Activated CD8-positive, alpha-beta T cell treated with anti-CD3 and anti-CD28 coated beads for 36 hours (primary cell): ENCODE results near the gene GPATCH1. TPM values are rescaled to one million over a fixed set of nuclear protein-coding genes. Genes with fewer than 3 reads are reported as not detected.

Experiments
- ATAC-seq: fragments of 200-7000 bp; cut with Tn5 transposase; one replicate; pipeline ENCODE4 v1.10.0; 2021; ENCODE audit warnings: mild to moderate bottlenecking, moderate library complexity
- CTCF ChIA-PET: fragments of 350-600 bp; sonication (Branson Sonifier 250); formaldehyde crosslinking; loops from one replicate; lab custom pipeline; 2021; ENCODE audit warnings: antibody characterized with exemption; lab: Charles Lee
- POLR2A ChIA-PET: fragments of 350-600 bp; sonication (Branson Sonifier 250); formaldehyde crosslinking; loops from one replicate; lab custom pipeline; 2021; ENCODE audit warnings: antibody characterized with exemption; lab: Charles Lee
- DNase-seq: peaks from one replicate; pipeline ENCODE4 v3.0.0-alpha.2; 2020
- H3K27ac Mint-ChIP-seq: one replicate; pipeline ENCODE4 v1.8.0; 2021; ENCODE audit warnings: mild to moderate bottlenecking, mixed read lengths
- H3K27me3 Mint-ChIP-seq: one replicate; pipeline ENCODE4 v1.8.0; 2021; ENCODE audit warnings: mixed read lengths
- H3K36me3 Mint-ChIP-seq: one replicate; pipeline ENCODE4 v1.8.0; 2021; ENCODE audit warnings: low read depth, mixed read lengths
- H3K4me1 Mint-ChIP-seq: one replicate; pipeline ENCODE4 v1.8.0; 2021; ENCODE audit warnings: low read depth, mixed read lengths
- H3K4me3 Mint-ChIP-seq: one replicate; pipeline ENCODE4 v1.8.0; 2021; ENCODE audit warnings: mild to moderate bottlenecking, moderate library complexity, mixed read lengths
- H3K9me3 Mint-ChIP-seq: one replicate; pipeline ENCODE4 v1.8.0; 2021; ENCODE audit warnings: mixed read lengths
- CTCF ChIP-seq: fragments of 200-600 bp; IDR thresholded peaks from one replicate; pipeline ENCODE4 v1.8.0; 2022; ENCODE audit warnings: antibody characterized with exemption, mild to moderate bottlenecking
- intact Hi-C: fragments of 100-400 bp; cut with micrococcal nuclease; formaldehyde crosslinking; loops from one replicate; pipeline ENCODE4 v1.10.0; 2022
- total RNA-seq, 2 experiments: library from RNA; stranded (reverse); gene quantifications; one replicate each; pipeline ENCODE4 v1.2.3, GENCODE V29; 2021

The GPATCH1 gene
- total RNA-seq, 2 experiments from 2014 or later: 8.7 to 9.6 TPM

GRCh38 chr19:33060586-33060985, 20.4 kb upstream of the GPATCH1 start:
- TF ChIP-seq CTCF: no peak
- Mint-ChIP-seq H3K27me3 (peaks cover 22% of the 10 kb centered on the region), H3K9me3 (no peaks in the 10 kb centered on the region), H3K4me3 (no peak overlapping the region), H3K36me3 (no peaks in the 10 kb centered on the region), H3K27ac (no peak overlapping the region), H3K4me1 (peaks cover 4% of the 10 kb centered on the region)
- DNase-seq (no peak), ATAC-seq (no peak)
- ChIA-PET CTCF (no interaction called here), POLR2A (no interaction called here)
- intact Hi-C loops: no loop called here

- TF ChIP-seq CTCF: no peak
- CTCF ChIA-PET: no interaction called here
- ATAC-seq: no peak
- POLR2A ChIA-PET: no interaction called here
- Mint-ChIP-seq H3K4me1 (peaks cover 4% of the 10 kb centered on the region), H3K4me3 (no peak overlapping the region), H3K27me3 (peaks cover 27% of the 10 kb centered on the region), H3K36me3 (no peaks in the 10 kb centered on the region), H3K27ac (no peak overlapping the region), H3K9me3 (no peaks in the 10 kb centered on the region)
- DNase-seq: no peak
- intact Hi-C loops: no loop called here
These were observed 18.1 kb upstream of the GPATCH1 start for GRCh38 chr19:33062902-33063301.

- intact Hi-C loops: no loop called here
- CTCF ChIA-PET: no interaction called here
- ATAC-seq (no peak), DNase-seq (no peak)
- Mint-ChIP-seq H3K4me3 (peak overlapping the region; percentile 69), H3K4me1 (peaks cover 4% of the 10 kb centered on the region), H3K9me3 (no peaks in the 10 kb centered on the region), H3K27ac (no peak overlapping the region), H3K36me3 (no peaks in the 10 kb centered on the region), H3K27me3 (peaks cover 27% of the 10 kb centered on the region)
- POLR2A ChIA-PET: no interaction called here
- TF ChIP-seq CTCF: no peak
These were observed 17.6 kb upstream of the GPATCH1 start for GRCh38 chr19:33063356-33063752.

GRCh38 chr19:33063753-33064457, 17.1 kb upstream of the GPATCH1 start:
- no peak for ATAC-seq
- ChIA-PET CTCF (no interaction called here), POLR2A (no interaction called here)
- no peak for TF ChIP-seq CTCF
- Mint-ChIP-seq H3K4me1 (peaks cover 4% of the 10 kb centered on the region), H3K27me3 (peaks cover 27% of the 10 kb centered on the region), H3K27ac (no peak overlapping the region), H3K9me3 (no peaks in the 10 kb centered on the region), H3K36me3 (no peaks in the 10 kb centered on the region), H3K4me3 (peak overlapping the region; percentile 69)
- intact Hi-C loops: no loop called here
- no peak for DNase-seq

- DNase-seq (peak; percentile 44), ATAC-seq (peak; percentile 66)
- H3K4me3 Mint-ChIP-seq: peak overlapping the region; percentile 69
- POLR2A ChIA-PET: interaction anchor here (0.8 kb wide), 1 partner anchor 16 kb away, joined by 3 read pairs; the partner anchor contains the start of gene GPATCH1
- CTCF ChIA-PET: no interaction called here
- H3K9me3 Mint-ChIP-seq: no peaks in the 10 kb centered on the region
- peaks cover 4% of the 10 kb centered on the region for H3K4me1 Mint-ChIP-seq
- peaks cover 27% of the 10 kb centered on the region for H3K27me3 Mint-ChIP-seq
- no peak overlapping the region for H3K27ac Mint-ChIP-seq
- intact Hi-C loops: no loop called here
- no peak for TF ChIP-seq CTCF
- H3K36me3 Mint-ChIP-seq: no peaks in the 10 kb centered on the region
These were observed 16.6 kb upstream of the GPATCH1 start for GRCh38 chr19:33064458-33064791.
